Loucy (cell line): ENCODE results near the gene SLC1A5.

Experiments used
- H2AFZ ChIP-seq: fragments of 200-600 bp; sonication (generic); 2 replicates; pipeline ENCODE4 v1.6.0; 2016; ENCODE audit warnings: antibody characterized with exemption, mild to moderate bottlenecking, low read length, moderate library complexity
- H3F3A ChIP-seq: fragments of 200-600 bp; 2 replicates; pipeline ENCODE4 v1.6.0; 2016; ENCODE audit warnings: antibody characterized with exemption, low read depth, mild to moderate bottlenecking
- H3K27me3 ChIP-seq: fragments of 200-600 bp; sonication (generic); 2 replicates; pipeline ENCODE4 v1.6.1; 2014; ENCODE audit warnings: low read length, mild to moderate bottlenecking; ENCODE audit not compliant: insufficient read depth, poor library complexity, severe bottlenecking
- H3K36me3 ChIP-seq: fragments of 200-600 bp; sonication (generic); 2 replicates; pipeline ENCODE4 v1.6.1; 2016; ENCODE audit warnings: low read length; ENCODE audit not compliant: insufficient read depth
- H3K4me1 ChIP-seq: fragments of 200-600 bp; sonication (generic); 2 replicates; pipeline ENCODE4 v1.5.1; 2014; ENCODE audit warnings: low read length, mild to moderate bottlenecking; ENCODE audit not compliant: insufficient read depth, poor library complexity, severe bottlenecking
- H3K4me2 ChIP-seq: fragments of 200-600 bp; sonication (generic); 2 replicates; pipeline ENCODE4 v1.6.0; 2014; ENCODE audit warnings: antibody characterized with exemption, low read length, low read depth, mild to moderate bottlenecking; ENCODE audit not compliant: poor library complexity, severe bottlenecking
- H3K4me3 ChIP-seq: fragments of 200-600 bp; sonication (generic); 2 replicates; pipeline ENCODE4 v1.5.1; 2014; ENCODE audit warnings: low read length, mild to moderate bottlenecking, mixed read lengths; ENCODE audit not compliant: poor library complexity, severe bottlenecking
- H3K79me2 ChIP-seq: fragments of 200-600 bp; sonication (generic); 2 replicates; pipeline ENCODE4 v1.6.1; 2014; ENCODE audit warnings: low read length; ENCODE audit not compliant: insufficient read depth
- H3K9ac ChIP-seq: fragments of 200-600 bp; sonication (generic); 2 replicates; pipeline ENCODE4 v1.6.0; 2014; ENCODE audit warnings: mild to moderate bottlenecking, low read depth, low read length, moderate library complexity; ENCODE audit not compliant: poor library complexity, severe bottlenecking
- H3K9me2 ChIP-seq: fragments of 200-600 bp; sonication (generic); replicated peaks from 2 replicates; pipeline ENCODE4 v1.6.1; 2016; ENCODE audit warnings: low read depth, low read length, mixed read lengths
- H3K9me3 ChIP-seq: fragments of 200-600 bp; sonication (generic); 2 replicates; pipeline ENCODE4 v1.6.1; 2014; ENCODE audit warnings: mild to moderate bottlenecking, antibody characterized with exemption, low read length, low read depth; ENCODE audit not compliant: insufficient read depth
- H4K20me1 ChIP-seq: fragments of 200-600 bp; sonication (generic); 2 replicates; pipeline ENCODE4 v1.6.0; 2014; ENCODE audit warnings: antibody characterized with exemption, low read length, mild to moderate bottlenecking; ENCODE audit not compliant: insufficient read depth, poor library complexity, severe bottlenecking
- EZH2phosphoT487 ChIP-seq: fragments of 200-600 bp; IDR thresholded peaks from 2 replicates; pipeline ENCODE4 v1.6.1; 2018; ENCODE audit warnings: antibody characterized with exemption, mild to moderate bottlenecking, moderate library complexity, borderline replicate concordance
- TF ChIP-seq, protein P1 (sequence below): fragments of 200-600 bp; sonication (generic); conservative IDR thresholded peaks from 2 replicates; pipeline ENCODE4 v1.5.1; 2014; ENCODE audit warnings: mild to moderate bottlenecking, antibody characterized with exemption, low read length

The SLC1A5 gene

DNA sequence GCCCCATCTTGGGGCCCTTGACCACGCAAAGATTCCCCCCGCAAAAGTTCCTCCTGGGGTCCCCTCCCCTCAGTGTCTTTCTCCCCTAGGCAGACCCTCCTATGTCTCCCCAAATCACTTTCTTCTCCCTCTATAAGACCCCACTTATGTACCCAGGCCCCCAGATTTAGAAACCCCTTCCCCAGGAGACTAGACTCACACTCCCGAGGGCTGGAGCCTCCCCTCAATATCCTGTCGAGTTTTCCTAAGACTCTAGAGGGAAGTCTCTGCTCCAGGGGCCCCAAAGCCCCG, 1.4 kb downstream of the SLC1A5 start:
- H3F3A ChIP-seq, result no peaks in the 10 kb centered on the region
- H4K20me1 ChIP-seq, result peaks cover 58% of the 10 kb centered on the region

DNA sequence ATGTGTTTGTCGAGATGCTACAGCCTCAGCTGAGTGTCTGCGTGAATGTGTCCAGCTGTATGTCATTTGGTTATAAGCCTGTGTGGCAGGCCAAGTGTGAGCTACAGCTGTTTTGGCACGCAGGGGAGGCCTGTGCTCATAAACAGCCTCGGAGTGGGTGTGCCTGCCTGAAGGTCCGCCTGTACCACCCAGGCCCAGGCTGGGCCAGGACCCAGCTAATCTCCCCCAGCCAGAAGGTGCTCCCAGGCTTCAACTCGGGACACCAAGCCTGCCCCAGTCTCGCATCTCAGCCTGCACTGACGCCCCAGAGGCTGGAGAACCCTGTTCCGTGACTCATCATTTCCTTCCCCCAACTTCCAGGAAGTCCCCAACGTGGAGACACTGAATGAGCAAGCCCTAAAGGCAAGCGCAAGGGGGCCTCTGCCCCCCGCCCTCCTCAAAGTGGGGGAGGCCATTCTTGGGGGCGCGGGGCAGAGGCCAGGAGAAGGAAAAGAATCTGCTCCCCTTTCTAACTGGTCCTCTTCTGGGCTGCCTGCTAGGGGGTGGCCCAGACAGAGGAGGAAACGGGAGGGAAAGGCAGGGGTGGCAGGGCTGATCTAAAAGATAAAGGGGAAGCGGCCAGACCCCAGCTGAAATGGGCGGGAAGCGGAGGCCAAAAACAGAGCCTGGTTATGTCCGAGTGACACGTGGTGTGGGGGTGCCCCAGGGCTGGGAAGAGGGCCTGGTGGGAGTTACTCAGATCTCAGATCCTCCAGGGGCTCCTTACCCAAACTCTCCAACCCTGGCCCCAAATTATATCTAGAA, 2.0 kb downstream of the SLC1A5 start:
- Histone ChIP-seq H3K4me2 (peak overlapping the region; percentile 99), H3K9ac (peak overlapping the region; percentile 99), H3K27me3 (peaks cover 5% of the 10 kb centered on the region), H4K20me1 (peaks cover 64% of the 10 kb centered on the region), H3K9me3 (no peaks in the 10 kb centered on the region), H3K4me3 (peak overlapping the region; percentile 79), H2AFZ (no peak overlapping the region), H3K9me2 (no peaks in the 10 kb centered on the region), H3F3A (no peaks in the 10 kb centered on the region), H3K79me2 (peaks cover 70% of the 10 kb centered on the region), H3K4me1 (peaks cover 34% of the 10 kb centered on the region), H3K36me3 (peaks cover 23% of the 10 kb centered on the region; the same call in 1 of the 2 replicates)
- TF ChIP-seq, protein P1, sequence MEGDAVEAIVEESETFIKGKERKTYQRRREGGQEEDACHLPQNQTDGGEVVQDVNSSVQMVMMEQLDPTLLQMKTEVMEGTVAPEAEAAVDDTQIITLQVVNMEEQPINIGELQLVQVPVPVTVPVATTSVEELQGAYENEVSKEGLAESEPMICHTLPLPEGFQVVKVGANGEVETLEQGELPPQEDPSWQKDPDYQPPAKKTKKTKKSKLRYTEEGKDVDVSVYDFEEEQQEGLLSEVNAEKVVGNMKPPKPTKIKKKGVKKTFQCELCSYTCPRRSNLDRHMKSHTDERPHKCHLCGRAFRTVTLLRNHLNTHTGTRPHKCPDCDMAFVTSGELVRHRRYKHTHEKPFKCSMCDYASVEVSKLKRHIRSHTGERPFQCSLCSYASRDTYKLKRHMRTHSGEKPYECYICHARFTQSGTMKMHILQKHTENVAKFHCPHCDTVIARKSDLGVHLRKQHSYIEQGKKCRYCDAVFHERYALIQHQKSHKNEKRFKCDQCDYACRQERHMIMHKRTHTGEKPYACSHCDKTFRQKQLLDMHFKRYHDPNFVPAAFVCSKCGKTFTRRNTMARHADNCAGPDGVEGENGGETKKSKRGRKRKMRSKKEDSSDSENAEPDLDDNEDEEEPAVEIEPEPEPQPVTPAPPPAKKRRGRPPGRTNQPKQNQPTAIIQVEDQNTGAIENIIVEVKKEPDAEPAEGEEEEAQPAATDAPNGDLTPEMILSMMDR, result no peak
- TF ChIP-seq EZH2phosphoT487, result no peak

More for the DNA sequence above, 1.4 kb downstream of the SLC1A5 start:
- TF ChIP-seq, protein P1, result no peak
- TF ChIP-seq EZH2phosphoT487, result no peak
- H3K27me3 ChIP-seq, result peaks cover 5% of the 10 kb centered on the region
- peak overlapping the region; percentile 99 for H3K9ac ChIP-seq
- no peaks in the 10 kb centered on the region for H3K9me2 ChIP-seq
- H3K9me3 ChIP-seq, result no peaks in the 10 kb centered on the region
- H3K4me3 ChIP-seq, result peak overlapping the region; percentile 79
- peak overlapping the region; percentile 99 for H3K4me2 ChIP-seq
- H2AFZ ChIP-seq, result no peak overlapping the region
- peaks cover 39% of the 10 kb centered on the region for H3K4me1 ChIP-seq
- H3K36me3 ChIP-seq, result peaks cover 18% of the 10 kb centered on the region; the same call in 1 of the 2 replicates
- H3K79me2 ChIP-seq, result peaks cover 64% of the 10 kb centered on the region

DNA sequence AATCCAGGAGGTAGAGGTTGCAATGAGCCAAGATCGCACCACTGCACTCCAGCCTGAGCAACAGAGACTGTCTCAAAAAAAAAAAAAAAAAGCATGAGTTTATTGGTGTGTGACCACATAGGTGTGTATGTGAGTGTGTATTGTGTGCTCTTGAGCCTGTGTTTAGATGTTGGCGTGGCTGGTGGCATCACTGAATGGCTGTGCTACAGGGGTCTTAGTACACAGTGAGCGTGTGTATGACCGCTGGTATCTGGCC, 2.5 kb downstream of the SLC1A5 start:
- H3K9ac ChIP-seq, result peak overlapping the region; percentile 99
- H3K36me3 ChIP-seq, result peaks cover 23% of the 10 kb centered on the region; the same call in 1 of the 2 replicates
- peaks cover 5% of the 10 kb centered on the region for H3K27me3 ChIP-seq
- peaks cover 68% of the 10 kb centered on the region for H4K20me1 ChIP-seq
- H3F3A ChIP-seq, result no peaks in the 10 kb centered on the region
- H3K79me2 ChIP-seq, result peaks cover 75% of the 10 kb centered on the region
- H3K9me2 ChIP-seq, result no peaks in the 10 kb centered on the region
- no peak overlapping the region for H2AFZ ChIP-seq
- peak overlapping the region; percentile 79 for H3K4me3 ChIP-seq
- no peak for TF ChIP-seq EZH2phosphoT487
- TF ChIP-seq, protein P1, result no peak
- H3K4me1 ChIP-seq, result peaks cover 33% of the 10 kb centered on the region
- H3K4me2 ChIP-seq, result peak overlapping the region; percentile 99
- no peaks in the 10 kb centered on the region for H3K9me3 ChIP-seq
